NCI-H446 treated with DMSO at 0.1 percent for 48 hours (cell line): ENCODE results near the gene OR14I1.
"Not testable (repeated sequence)": the region's sequence is repeated elsewhere in the genome, so short reads cannot be mapped to it uniquely, and the experiment has no call there.

Source experiments
- DNase-seq: peaks from one replicate; lab custom pipeline; 2025; lab: John Stamatoyannopoulos, UW

OR14I1 gene

DNA sequence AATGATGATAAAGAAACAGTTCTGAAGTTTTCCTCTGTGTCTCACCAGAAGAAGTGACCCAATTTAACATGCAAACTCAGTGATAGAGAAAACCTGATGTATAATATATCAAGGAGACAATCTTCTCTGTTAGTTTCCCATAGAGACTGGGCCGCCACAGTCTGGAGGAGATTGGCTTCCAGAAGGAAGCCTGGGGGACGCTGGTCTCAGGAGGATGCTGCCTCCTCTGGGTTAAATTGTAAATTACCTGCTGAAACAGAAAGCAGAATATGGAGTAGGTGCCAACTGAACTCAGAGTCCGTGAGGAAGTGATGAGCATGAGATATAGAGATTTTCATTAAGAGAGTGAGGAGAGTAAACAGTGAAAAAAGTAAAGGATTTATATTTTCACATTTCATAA is 15.8 kb downstream of the OR14I1 start:
- no peak for DNase-seq

GRCh38 chr1:248681651-248682050 is 20.9 kb downstream of the OR14I1 start:
- no peak for DNase-seq

GRCh38 chr1:248670003-248670402 is 32.6 kb downstream of the OR14I1 start:
- no peak for DNase-seq

DNA sequence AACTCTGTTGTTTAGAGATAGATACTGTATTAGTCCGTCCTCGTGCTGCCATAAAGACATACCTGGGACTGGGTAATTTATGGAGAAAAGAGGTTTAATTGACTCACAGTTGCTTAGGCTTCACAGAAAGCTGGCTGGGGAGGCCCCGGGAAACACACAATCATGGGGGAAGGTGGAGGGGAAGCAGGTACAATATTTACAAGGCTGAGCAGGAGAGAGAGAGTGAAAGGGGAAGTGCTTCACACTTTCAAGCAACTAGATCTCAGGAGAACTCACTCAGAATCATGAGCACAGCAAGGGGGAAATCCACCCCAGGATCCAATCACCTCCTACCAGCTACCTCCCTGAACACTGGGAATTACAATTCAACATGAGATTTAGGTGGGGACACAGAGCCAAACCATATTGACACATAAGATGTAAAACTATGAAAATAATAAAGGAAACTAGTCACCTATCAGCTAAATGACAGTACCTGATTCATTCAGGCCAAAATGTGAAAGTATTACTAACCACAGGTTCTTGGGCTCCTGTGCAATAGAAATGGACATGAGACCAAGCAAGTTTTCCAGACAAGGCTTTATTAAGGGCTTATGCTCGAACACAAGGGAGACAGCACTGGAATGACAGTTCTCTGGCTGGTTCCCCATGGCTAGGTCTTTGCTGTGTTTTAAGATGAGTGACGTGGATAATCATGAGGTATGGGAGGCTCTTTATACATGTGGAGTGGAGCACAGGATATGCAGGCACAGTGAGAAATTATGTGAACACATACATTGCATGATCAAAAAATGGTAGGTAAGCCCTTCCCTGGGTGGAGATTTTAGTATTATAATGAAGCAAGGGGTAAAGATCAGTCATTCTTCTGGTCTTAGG is 38.9 kb downstream of the OR14I1 start:
- not testable (repeated sequence) for DNase-seq

- not testable (repeated sequence) for DNase-seq
Measured at GRCh38 chr1:248656797-248657196, 45.8 kb downstream of the OR14I1 start.

DNA sequence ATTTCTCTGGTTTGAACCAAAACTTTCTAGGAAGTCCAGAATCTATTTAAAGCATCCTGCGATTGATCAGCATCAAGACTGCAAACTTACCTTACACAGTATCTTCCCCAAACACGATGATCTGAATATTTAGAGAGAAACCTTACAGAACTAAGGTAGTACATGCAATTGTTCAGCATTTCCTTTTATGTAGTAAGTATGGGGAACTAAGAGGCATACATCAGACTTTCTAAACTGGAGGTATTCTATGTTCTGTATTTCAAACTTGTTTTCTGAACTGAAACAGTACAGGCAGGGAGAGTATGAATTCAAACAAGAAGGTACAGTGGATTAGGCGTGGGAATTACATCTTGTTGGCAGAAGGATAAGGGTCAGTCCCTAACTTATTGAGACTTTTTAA is 47.2 kb downstream of the OR14I1 start, which contains the start of gene OR2T27:
TSS of gene OR2T27 (minus strand) at position 175 of the 400 bp plus-strand sequence. CDS start 4,644 bp downstream, outside the sequence.
- DNase-seq: not testable (repeated sequence)
